ENCODE data around the gene ZMIZ2. TPM values are rescaled to one million over a fixed set of nuclear protein-coding genes. Genes with fewer than 3 reads are reported as not detected.

Gene ZMIZ2
- total RNA-seq, 2 experiments from 2014 or later, result 116 to 122 TPM

DNA sequence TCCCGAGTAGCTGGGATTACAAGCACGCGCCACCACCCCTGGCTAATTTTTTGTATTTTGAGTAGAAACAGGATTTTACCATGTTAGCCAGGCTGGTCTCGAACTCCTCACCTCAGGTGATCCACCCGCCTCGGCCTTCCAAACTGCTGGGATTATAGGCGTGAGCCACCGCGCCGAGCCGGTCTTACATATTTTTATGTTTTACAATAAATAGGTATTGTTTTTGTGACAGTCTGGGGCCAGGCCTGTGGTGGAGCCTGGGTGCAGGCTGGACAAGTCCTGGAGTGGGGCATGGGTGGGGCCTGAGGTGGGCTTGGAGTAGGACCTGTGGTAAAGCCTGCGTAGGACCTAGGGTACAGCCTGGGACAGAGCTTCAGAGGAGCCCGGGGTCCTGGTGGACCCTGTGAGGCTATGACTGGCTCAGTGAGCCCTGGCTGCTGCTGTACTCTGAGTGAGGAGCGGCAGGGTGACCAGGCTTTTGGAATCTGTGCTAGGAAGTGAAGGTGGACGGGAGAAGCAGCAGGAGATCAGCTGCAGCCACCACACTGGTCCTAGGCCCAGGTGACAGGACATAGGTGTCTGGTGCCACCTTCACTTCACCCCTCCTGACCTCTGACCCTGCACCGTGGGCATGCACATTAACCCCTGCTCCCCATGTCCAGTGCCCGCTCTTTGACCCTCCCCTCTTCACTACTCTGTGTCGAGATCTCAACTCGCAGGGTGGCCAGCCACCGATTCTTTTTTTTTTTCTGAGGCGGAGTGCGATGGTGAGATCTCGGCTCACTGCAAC lies 9.6 kb upstream of the ZMIZ2 start:
- DNase-seq, result no peak
- Mint-ChIP-seq H3K27ac (no peak overlapping the region), H3K4me3 (no peak overlapping the region), H3K27me3 (no peaks in the 10 kb centered on the region), H3K4me1 (peaks cover 12% of the 10 kb centered on the region), H3K36me3 (no peaks in the 10 kb centered on the region), H3K9me3 (no peaks in the 10 kb centered on the region)

GRCh38 chr7:44740055-44740454 lies 8.6 kb upstream of the ZMIZ2 start:
- Mint-ChIP-seq H3K9me3 (no peaks in the 10 kb centered on the region), H3K36me3 (no peaks in the 10 kb centered on the region), H3K4me1 (peaks cover 8% of the 10 kb centered on the region), H3K4me3 (no peak overlapping the region), H3K27ac (no peak overlapping the region), H3K27me3 (no peaks in the 10 kb centered on the region)
- no peak for DNase-seq

GRCh38 chr7:44743750-44744149 lies 4.9 kb upstream of the ZMIZ2 start:
- DNase-seq, result no peak
- Mint-ChIP-seq H3K27me3 (no peaks in the 10 kb centered on the region), H3K4me3 (no peak overlapping the region), H3K36me3 (no peaks in the 10 kb centered on the region), H3K9me3 (no peaks in the 10 kb centered on the region), H3K27ac (no peak overlapping the region), H3K4me1 (peaks cover 8% of the 10 kb centered on the region)

GRCh38 chr7:44748948-44749731 lies 493 bp downstream of the ZMIZ2 start:
- Mint-ChIP-seq H3K4me1 (peaks cover 39% of the 10 kb centered on the region), H3K27me3 (no peaks in the 10 kb centered on the region), H3K4me3 (peak overlapping the region; percentile 82), H3K36me3 (peaks cover 24% of the 10 kb centered on the region), H3K27ac (peak overlapping the region; percentile 71), H3K9me3 (no peaks in the 10 kb centered on the region)
- peak; percentile 52 for DNase-seq

- Mint-ChIP-seq H3K4me1 (peaks cover 41% of the 10 kb centered on the region), H3K9me3 (no peaks in the 10 kb centered on the region), H3K27me3 (no peaks in the 10 kb centered on the region), H3K4me3 (peak overlapping the region; percentile 82), H3K36me3 (peaks cover 24% of the 10 kb centered on the region), H3K27ac (peak overlapping the region; percentile 89)
- DNase-seq, result no peak
These were observed 1.3 kb downstream of the ZMIZ2 start for GRCh38 chr7:44749992-44750391.

GRCh38 chr7:44750424-44750823 lies 1.8 kb downstream of the ZMIZ2 start:
- H3K27ac Mint-ChIP-seq, result peak overlapping the region; percentile 89
- no peaks in the 10 kb centered on the region for H3K9me3 Mint-ChIP-seq
- peaks cover 44% of the 10 kb centered on the region for H3K4me1 Mint-ChIP-seq
- H3K27me3 Mint-ChIP-seq, result no peaks in the 10 kb centered on the region
- peaks cover 24% of the 10 kb centered on the region for H3K36me3 Mint-ChIP-seq
- H3K4me3 Mint-ChIP-seq, result peak overlapping the region; percentile 82
- no peak for DNase-seq

DNA sequence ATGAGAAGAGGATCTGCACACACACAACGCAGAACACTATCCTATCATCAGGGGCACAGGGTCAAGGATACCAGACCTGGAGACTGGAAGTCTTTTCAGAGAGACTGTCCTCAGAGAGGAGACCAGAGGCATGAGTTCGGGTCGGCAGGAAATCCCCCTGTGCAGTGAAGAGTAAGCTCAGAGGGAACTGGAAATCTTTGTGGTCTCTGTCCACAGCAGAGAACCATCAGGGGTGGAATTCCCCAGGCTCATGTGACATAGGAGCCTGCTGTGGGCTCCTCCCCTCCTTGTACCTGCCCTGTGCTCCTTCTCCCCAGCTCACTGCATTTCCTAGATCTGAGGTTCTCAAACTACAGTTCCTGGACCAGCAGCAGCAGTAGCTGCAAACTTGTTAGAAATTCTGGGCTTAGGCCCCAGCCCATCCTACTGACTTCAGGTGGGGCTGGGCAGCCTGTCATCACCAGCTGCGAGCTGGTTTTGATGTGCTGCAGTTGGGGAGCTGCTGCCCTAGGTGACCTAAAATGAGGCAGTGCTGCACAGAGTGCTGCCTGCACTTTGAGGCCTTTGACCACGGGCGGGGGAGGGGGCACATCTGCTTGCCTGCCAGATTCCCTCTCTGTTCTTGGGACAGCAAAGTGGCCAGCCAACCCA lies 2.4 kb downstream of the ZMIZ2 start:
- H3K4me1 Mint-ChIP-seq, result peaks cover 46% of the 10 kb centered on the region
- H3K4me3 Mint-ChIP-seq, result peak overlapping the region; percentile 82
- peak overlapping the region; percentile 89 for H3K27ac Mint-ChIP-seq
- DNase-seq, result peak; percentile 68
- H3K9me3 Mint-ChIP-seq, result no peaks in the 10 kb centered on the region
- no peaks in the 10 kb centered on the region for H3K27me3 Mint-ChIP-seq
- peaks cover 24% of the 10 kb centered on the region for H3K36me3 Mint-ChIP-seq

DNA sequence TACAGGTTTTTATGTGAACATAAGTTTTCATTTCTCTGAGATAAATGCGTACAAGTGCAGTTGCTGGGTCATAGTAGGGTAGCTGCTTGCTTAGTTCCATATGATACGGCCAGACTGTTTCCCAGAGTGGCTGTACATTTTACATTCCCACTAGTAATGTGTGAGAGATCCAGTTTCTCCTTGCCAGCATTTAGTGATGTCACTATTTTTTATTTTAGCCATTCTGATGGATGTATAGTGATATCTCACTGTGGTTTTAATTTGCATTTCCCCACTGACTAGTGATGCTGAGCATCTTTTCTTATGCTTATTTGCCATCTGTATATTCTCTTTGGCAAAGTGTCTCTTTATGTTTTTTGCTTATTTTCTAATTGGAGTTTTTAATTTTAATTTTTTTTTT lies 4.2 kb downstream of the ZMIZ2 start:
- no peak overlapping the region for H3K27ac Mint-ChIP-seq
- H3K9me3 Mint-ChIP-seq, result no peaks in the 10 kb centered on the region
- H3K27me3 Mint-ChIP-seq, result no peaks in the 10 kb centered on the region
- no peak for DNase-seq
- peaks cover 41% of the 10 kb centered on the region for H3K4me1 Mint-ChIP-seq
- no peak overlapping the region for H3K4me3 Mint-ChIP-seq
- H3K36me3 Mint-ChIP-seq, result peaks cover 25% of the 10 kb centered on the region

DNA sequence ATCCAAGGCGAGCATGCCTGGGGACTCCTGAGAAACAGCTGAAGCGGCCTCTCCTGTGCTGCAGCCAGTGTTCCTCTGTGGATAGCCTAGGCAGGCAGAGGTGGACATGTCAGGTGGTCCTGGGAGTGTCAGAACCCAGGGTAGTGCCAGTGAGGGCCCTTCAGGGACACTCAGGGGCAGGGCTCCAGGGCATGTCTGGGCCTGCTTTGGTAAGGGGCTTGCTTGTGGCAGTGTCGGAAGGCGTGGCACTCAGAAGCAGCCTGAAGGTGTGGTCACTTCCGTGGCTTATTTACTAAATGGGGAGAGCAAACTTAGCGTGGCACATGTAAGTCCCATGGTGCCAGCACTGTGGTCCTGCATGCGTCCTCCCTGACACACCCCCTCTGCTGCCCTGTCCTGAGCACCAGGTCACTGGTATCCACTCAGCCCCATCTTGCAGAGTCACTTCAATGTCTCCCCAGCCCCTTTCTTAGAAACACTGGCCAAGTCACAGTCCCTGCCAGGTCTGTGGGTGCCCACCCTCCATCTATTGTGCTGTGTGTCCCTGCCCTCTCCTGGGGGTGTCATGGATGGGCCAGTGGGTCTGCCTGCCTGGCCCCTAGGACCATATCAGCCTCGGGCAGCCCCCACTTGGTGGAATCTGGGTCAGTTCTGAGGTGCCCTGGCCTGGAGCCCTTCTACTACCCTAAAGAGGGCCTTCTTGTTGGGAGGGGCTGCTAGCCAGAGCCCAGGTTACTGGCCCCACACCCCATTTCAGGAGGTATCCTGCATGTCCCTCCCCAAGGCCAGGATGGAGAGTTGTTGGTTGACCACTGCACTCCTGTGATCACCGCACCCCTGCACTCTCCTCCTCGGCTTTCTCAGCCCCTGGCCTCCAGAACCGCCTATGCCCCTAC lies 6.4 kb downstream of the ZMIZ2 start:
- Mint-ChIP-seq H3K27me3 (no peaks in the 10 kb centered on the region), H3K9me3 (no peaks in the 10 kb centered on the region), H3K36me3 (peaks cover 20% of the 10 kb centered on the region), H3K27ac (no peak overlapping the region), H3K4me1 (peaks cover 32% of the 10 kb centered on the region), H3K4me3 (no peak overlapping the region)
- no peak for DNase-seq

DNA sequence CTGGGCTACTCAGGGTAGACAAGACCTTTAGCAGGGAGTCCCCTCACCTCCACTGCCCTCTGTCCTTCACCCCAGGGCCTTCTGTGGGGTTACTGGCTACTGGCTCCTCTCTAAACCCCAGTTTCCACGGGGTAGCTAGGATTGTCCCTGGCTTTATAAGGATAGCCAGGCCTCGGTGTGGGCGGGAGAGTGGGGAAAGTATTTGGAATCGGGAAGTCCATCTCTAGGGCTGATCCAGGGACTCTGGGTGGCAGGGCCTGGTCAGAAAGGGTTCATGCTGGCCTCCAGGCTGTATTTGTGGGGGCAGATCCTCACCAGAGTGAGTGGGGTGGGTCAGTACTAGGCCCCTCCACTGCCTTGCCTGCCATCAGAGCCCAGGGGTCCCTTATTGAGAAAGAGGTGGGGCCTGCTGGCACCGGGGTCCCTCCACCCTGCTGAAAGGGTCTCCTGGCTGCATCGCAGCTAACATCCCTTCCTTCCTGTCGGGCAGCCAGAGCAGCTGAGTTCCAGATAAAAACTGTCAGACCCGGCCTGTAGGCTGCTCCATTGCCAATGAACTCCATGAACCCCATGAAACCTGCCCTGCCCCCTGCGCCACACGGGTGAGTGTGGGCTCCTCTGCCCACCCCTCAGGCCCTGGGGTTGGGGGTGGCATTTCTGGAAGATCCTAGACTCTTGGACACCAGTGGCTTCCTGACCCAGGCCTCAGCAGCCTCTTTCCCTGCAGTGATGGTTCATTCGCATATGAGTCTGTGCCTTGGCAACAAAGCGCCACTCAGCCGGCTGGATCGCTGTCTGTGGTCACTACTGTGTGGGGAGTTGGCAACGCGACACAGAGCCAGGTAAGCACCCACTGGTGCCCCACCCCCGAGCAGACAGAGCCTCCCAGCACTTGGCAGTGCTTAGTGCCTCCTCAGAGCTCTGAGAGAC lies 7.3 kb downstream of the ZMIZ2 start:
- H3K4me1 Mint-ChIP-seq, result peaks cover 24% of the 10 kb centered on the region
- no peak overlapping the region for H3K27ac Mint-ChIP-seq
- no peaks in the 10 kb centered on the region for H3K9me3 Mint-ChIP-seq
- H3K36me3 Mint-ChIP-seq, result peaks cover 15% of the 10 kb centered on the region
- no peak for DNase-seq
- H3K27me3 Mint-ChIP-seq, result no peaks in the 10 kb centered on the region
- H3K4me3 Mint-ChIP-seq, result no peak overlapping the region

GRCh38 chr7:44756904-44757303 lies 8.3 kb downstream of the ZMIZ2 start:
- H3K4me1 Mint-ChIP-seq, result peaks cover 19% of the 10 kb centered on the region
- no peaks in the 10 kb centered on the region for H3K27me3 Mint-ChIP-seq
- no peaks in the 10 kb centered on the region for H3K9me3 Mint-ChIP-seq
- no peak overlapping the region for H3K4me3 Mint-ChIP-seq
- DNase-seq, result no peak
- H3K27ac Mint-ChIP-seq, result no peak overlapping the region
- peaks cover 12% of the 10 kb centered on the region for H3K36me3 Mint-ChIP-seq

DNA sequence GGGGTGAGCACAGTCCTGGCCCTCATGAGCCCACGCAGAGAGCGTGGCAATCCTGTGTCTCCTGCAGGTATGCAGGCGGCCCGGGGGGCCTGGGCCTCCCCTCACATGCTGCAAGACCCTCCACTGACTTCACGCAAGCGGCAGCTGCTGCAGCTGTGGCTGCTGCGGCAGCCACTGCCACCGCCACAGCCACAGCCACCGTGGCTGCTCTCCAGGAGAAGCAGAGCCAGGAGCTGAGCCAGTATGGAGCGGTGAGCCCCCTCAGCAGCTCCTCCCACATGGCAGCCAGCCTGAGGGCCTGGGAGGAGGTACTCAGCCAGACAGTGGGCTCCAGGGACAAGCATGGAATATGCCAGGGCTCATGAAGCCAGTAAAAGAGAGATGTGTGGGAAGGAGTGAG lies 8.7 kb downstream of the ZMIZ2 start:
- Mint-ChIP-seq H3K9me3 (no peaks in the 10 kb centered on the region), H3K27ac (no peak overlapping the region), H3K4me1 (peaks cover 15% of the 10 kb centered on the region), H3K36me3 (peaks cover 10% of the 10 kb centered on the region), H3K4me3 (no peak overlapping the region), H3K27me3 (no peaks in the 10 kb centered on the region)
- DNase-seq, result no peak

DNA sequence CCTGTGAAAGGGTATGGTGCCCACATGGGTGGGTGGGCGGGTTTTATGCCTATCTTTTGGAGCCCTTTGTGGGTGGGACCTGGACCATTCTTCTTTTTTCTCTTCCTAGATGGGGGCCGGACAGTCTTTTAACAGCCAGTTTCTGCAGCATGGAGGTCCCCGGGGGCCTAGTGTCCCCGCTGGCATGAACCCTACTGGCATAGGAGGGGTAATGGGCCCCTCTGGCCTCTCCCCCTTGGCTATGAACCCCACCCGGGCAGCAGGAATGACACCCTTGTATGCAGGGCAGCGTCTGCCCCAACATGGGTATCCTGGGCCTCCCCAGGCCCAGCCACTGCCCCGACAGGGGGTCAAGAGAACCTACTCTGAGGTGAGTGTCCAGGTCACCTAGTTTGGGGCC lies 9.1 kb downstream of the ZMIZ2 start:
- Mint-ChIP-seq H3K4me3 (no peak overlapping the region), H3K36me3 (peaks cover 6% of the 10 kb centered on the region), H3K27me3 (no peaks in the 10 kb centered on the region), H3K9me3 (no peaks in the 10 kb centered on the region), H3K27ac (no peak overlapping the region), H3K4me1 (peaks cover 11% of the 10 kb centered on the region)
- no peak for DNase-seq

GRCh38 chr7:44759246-44759645 lies 10.6 kb downstream of the ZMIZ2 start:
- DNase-seq, result no peak
- Mint-ChIP-seq H3K36me3 (peaks cover 12% of the 10 kb centered on the region), H3K4me3 (no peak overlapping the region), H3K27ac (no peak overlapping the region), H3K9me3 (no peaks in the 10 kb centered on the region), H3K4me1 (peaks cover 8% of the 10 kb centered on the region), H3K27me3 (no peaks in the 10 kb centered on the region)
